IMR-90 (cell line): Measurements from ENCODE around the gene TLNRD1. TPM values are rescaled to one million over a fixed set of nuclear protein-coding genes. Genes with fewer than 3 reads are reported as not detected.

Experiments used
- ATAC-seq: fragments of 200-7000 bp; cut with Tn5 transposase; 2 replicates; pipeline ENCODE4 v1.9.1; 2020; ENCODE audit warnings: low read depth, mild to moderate bottlenecking, moderate library complexity
- BruUV-seq: library from RNA; stranded (reverse); fragments of 400-500 nt; replicated peaks from 2 replicates; lab custom pipeline; 2021; lab: Mats Ljungman, UMichigan
- CTCF ChIA-PET: fragments of 300-600 bp; formaldehyde crosslinking; extraction: SDS; loops from one replicate; lab custom pipeline; 2021; ENCODE audit warnings: antibody characterized with exemption; lab: Yijun Ruan, JAX
- POLR2A ChIA-PET: fragments of 300-600 bp; sonication (Branson Sonifier 250); formaldehyde crosslinking; loops from one replicate; lab custom pipeline; 2022; ENCODE audit warnings: antibody characterized with exemption; ENCODE audit not compliant: unreplicated experiment; lab: Charles Lee
- DNase-seq: peaks from one replicate; pipeline ENCODE4 v3.0.0; 2013
- H2AFZ ChIP-seq: replicated peaks from 2 replicates; pipeline ENCODE3; 2013; ENCODE audit warnings: low read length, mild to moderate bottlenecking; ENCODE audit not compliant: poor library complexity
- H2AK5ac ChIP-seq: 2 replicates; pipeline ENCODE4 v1.6.1; 2013; ENCODE audit warnings: low read depth, low read length, inconsistent platforms
- H2AK9ac ChIP-seq: replicated peaks from 2 replicates; pipeline ENCODE3; 2013; ENCODE audit warnings: mild to moderate bottlenecking, low read depth, low read length, moderate library complexity; ENCODE audit not compliant: poor library complexity
- H2BK120ac ChIP-seq: 2 replicates; pipeline ENCODE4 v1.6.1; 2013; ENCODE audit warnings: low read depth, low read length, inconsistent platforms
- H2BK15ac ChIP-seq: 3 replicates; pipeline ENCODE4 v1.6.1; 2013; ENCODE audit warnings: low read depth, low read length, inconsistent platforms
- H2BK20ac ChIP-seq: 2 replicates; pipeline ENCODE4 v1.6.1; 2013; ENCODE audit warnings: low read depth, mild to moderate bottlenecking, inconsistent platforms, low read length, moderate library complexity
- H2BK5ac ChIP-seq: 2 replicates; pipeline ENCODE4 v1.6.1; 2013; ENCODE audit warnings: mild to moderate bottlenecking, low read depth, low read length, inconsistent platforms; ENCODE audit not compliant: poor library complexity, severe bottlenecking
- H3K14ac ChIP-seq: replicated peaks from 2 replicates; pipeline ENCODE4 v1.6.1; 2013; ENCODE audit warnings: low read depth, low read length, inconsistent platforms
- H3K18ac ChIP-seq: 2 replicates; pipeline ENCODE4 v1.6.1; 2013; ENCODE audit warnings: low read depth, low read length, control low read depth
- H3K23ac ChIP-seq: 2 replicates; pipeline ENCODE4 v1.6.1; 2013; ENCODE audit warnings: low read depth, low read length, inconsistent platforms
- H3K27ac ChIP-seq: 2 replicates; pipeline ENCODE4 v1.5.1; 2013; ENCODE audit warnings: mild to moderate bottlenecking, control low read depth, low read length; ENCODE audit not compliant: insufficient read depth
- H3K27me3 ChIP-seq: 2 replicates; pipeline ENCODE4 v1.6.1; 2013; ENCODE audit warnings: low read length; ENCODE audit not compliant: control insufficient read depth, insufficient read depth
- H3K36me3 ChIP-seq: 2 replicates; pipeline ENCODE4 v1.6.1; 2013; ENCODE audit warnings: low read length, mixed read lengths; ENCODE audit not compliant: control insufficient read depth, insufficient read depth
- H3K4ac ChIP-seq: 2 replicates; pipeline ENCODE4 v1.6.1; 2013; ENCODE audit warnings: low read depth, low read length, inconsistent platforms
- H3K4me1 ChIP-seq: 2 replicates; pipeline ENCODE4 v1.6.1; 2013; ENCODE audit warnings: low read length, mixed read lengths; ENCODE audit not compliant: control insufficient read depth, insufficient read depth
- H3K4me2 ChIP-seq: 2 replicates; pipeline ENCODE4 v1.6.1; 2013; ENCODE audit warnings: low read depth, mild to moderate bottlenecking, control low read depth, low read length, moderate library complexity
- H3K4me3 ChIP-seq: 2 replicates; pipeline ENCODE4 v1.5.1; 2013; ENCODE audit warnings: low read depth, mild to moderate bottlenecking, control low read depth, low read length, moderate library complexity; ENCODE audit not compliant: insufficient read depth
- H3K56ac ChIP-seq: 2 replicates; pipeline ENCODE4 v1.6.1; 2013; ENCODE audit warnings: low read length, inconsistent platforms; ENCODE audit not compliant: insufficient read depth; ENCODE audit errors: extremely low read depth
- H3K79me1 ChIP-seq, 2 experiments: 2 replicates each; pipeline ENCODE4 v1.6.1; 2013; ENCODE audit warnings: low read length in 2 of 2, inconsistent platforms in 1 of 2, low read depth in 1 of 2
- H3K9ac ChIP-seq: 2 replicates; pipeline ENCODE4 v1.6.1; 2013; ENCODE audit warnings: low read depth, low read length, control low read depth
- H3K9me1 ChIP-seq: 2 replicates; pipeline ENCODE4 v1.6.1; 2013; ENCODE audit warnings: low read length, inconsistent platforms; ENCODE audit not compliant: insufficient read depth
- H3K9me3 ChIP-seq: 2 replicates; pipeline ENCODE4 v1.6.1; 2013; ENCODE audit warnings: low read length; ENCODE audit not compliant: control insufficient read depth, insufficient read depth
- H4K20me1 ChIP-seq: 2 replicates; pipeline ENCODE4 v1.6.1; 2013; ENCODE audit warnings: low read length, inconsistent platforms; ENCODE audit not compliant: insufficient read depth
- H4K5ac ChIP-seq: 2 replicates; pipeline ENCODE4 v1.6.1; 2013; ENCODE audit warnings: mild to moderate bottlenecking, low read depth, low read length, control low read depth
- H4K8ac ChIP-seq, 2 experiments: 2 replicates each; pipeline ENCODE4 v1.6.1; 2013; ENCODE audit warnings: low read depth in 2 of 2, low read length in 2 of 2, control low read depth in 1 of 2, inconsistent platforms in 1 of 2
- H4K91ac ChIP-seq: 2 replicates; pipeline ENCODE4 v1.6.1; 2013; ENCODE audit warnings: low read depth, low read length, inconsistent platforms; ENCODE audit not compliant: insufficient read depth
- BHLHE40 ChIP-seq: fragments of 150-350 bp; IDR thresholded peaks from 2 replicates; pipeline ENCODE4 v1.6.1; 2016; ENCODE audit warnings: mild to moderate bottlenecking, low read depth, low read length
- CEBPB ChIP-seq: IDR thresholded peaks from 2 replicates; pipeline ENCODE4 v1.6.1; 2012; ENCODE audit warnings: low read depth, low read length, improper control_type of control experiment
- MAZ ChIP-seq: IDR thresholded peaks from 2 replicates; pipeline ENCODE4 v1.6.1; 2012; ENCODE audit warnings: low read depth, mild to moderate bottlenecking, low read length, improper control_type of control experiment, moderate library complexity, borderline replicate concordance
- NFE2L2 ChIP-seq: fragments of 150-350 bp; IDR thresholded peaks from 2 replicates; pipeline ENCODE4 v1.6.1; 2016; ENCODE audit warnings: low read depth, mild to moderate bottlenecking, low read length
- POLR2A ChIP-seq: IDR thresholded peaks from 2 replicates; pipeline ENCODE4 v1.6.1; 2012; ENCODE audit warnings: mild to moderate bottlenecking, low read depth, low read length
- RAD21 ChIP-seq: IDR thresholded peaks from 2 replicates; pipeline ENCODE4 v1.6.1; 2012; ENCODE audit warnings: low read length, improper control_type of control experiment
- RCOR1 ChIP-seq: IDR thresholded peaks from 2 replicates; pipeline ENCODE4 v1.6.1; 2012; ENCODE audit warnings: mild to moderate bottlenecking, low read length, improper control_type of control experiment; ENCODE audit not compliant: insufficient replicate concordance
- RFX5 ChIP-seq: IDR thresholded peaks from 2 replicates; pipeline ENCODE4 v1.8.0; 2012; ENCODE audit warnings: low read depth, mild to moderate bottlenecking, low read length, moderate library complexity
- WGBS, 2 experiments: methylation state at CpG; one replicate each; pipeline versions ENCODE4 v1.1.5 to v1.1.7; 2013; ENCODE audit warnings: missing lambda C conversion rate in 2 of 2; ENCODE audit not compliant: insufficient read length in 1 of 2; ENCODE audit errors: extremely low coverage in 2 of 2; 5-methylcytosine and 5-hydroxymethylcytosine counted together
- dilution Hi-C: fragments of 300-500 bp; cut with HindIII; formaldehyde crosslinking; loops from one replicate; pipeline ENCODE4 v1.14.3; 2018; ENCODE audit warnings: low sequenced_read_pairs; ENCODE audit not compliant: unreplicated experiment
- in situ Hi-C: fragments of 300-500 bp; cut with MboI; formaldehyde crosslinking; loops from 3 replicates; pipeline ENCODE4 v1.14.3; 2019; ENCODE audit warnings: low sequenced_read_pairs, inconsistent platforms, mixed read lengths
- intact Hi-C: fragments of 100-400 bp; cut with micrococcal nuclease; formaldehyde crosslinking; loops from 2 replicates; pipeline ENCODE4 v1.10.0; 2022
- polyA plus RNA-seq, 3 experiments: library from polyadenylated mRNA; depleted of rRNA; stranded (reverse); fragments of >200 nt; gene quantifications; 2 replicates each; pipeline ENCODE4 v1.2.3, GENCODE V29; 2012; ENCODE audit warnings: low replicate concordance in 1 of 3
- total RNA-seq: library from RNA; depleted of rRNA; stranded (reverse); fragments of >200 nt; gene quantifications from 2 replicates; pipeline ENCODE4 v1.2.3, GENCODE V29; 2012
- TF ChIP-seq, protein P1 (sequence below): conservative IDR thresholded peaks from 2 replicates; pipeline ENCODE4 v1.5.1; 2012; ENCODE audit warnings: mild to moderate bottlenecking, low read depth, low read length, improper control_type of control experiment
- TF ChIP-seq, protein P2 (sequence below): fragments of 150-350 bp; IDR thresholded peaks from 2 replicates; pipeline ENCODE4 v1.6.1; 2016; ENCODE audit warnings: low read depth, mild to moderate bottlenecking, low read length, moderate library complexity, borderline replicate concordance
- TF ChIP-seq, protein P3 (sequence below): fragments of 150-350 bp; IDR thresholded peaks from 2 replicates; pipeline ENCODE4 v1.6.1; 2017; ENCODE audit warnings: mild to moderate bottlenecking, antibody characterized with exemption, low read length, low read depth

Gene TLNRD1
- total and polyA plus RNA-seq, 2 of the 4 experiments (the other 2 are of a cell fraction): 2.2 to 6.8 TPM

DNA sequence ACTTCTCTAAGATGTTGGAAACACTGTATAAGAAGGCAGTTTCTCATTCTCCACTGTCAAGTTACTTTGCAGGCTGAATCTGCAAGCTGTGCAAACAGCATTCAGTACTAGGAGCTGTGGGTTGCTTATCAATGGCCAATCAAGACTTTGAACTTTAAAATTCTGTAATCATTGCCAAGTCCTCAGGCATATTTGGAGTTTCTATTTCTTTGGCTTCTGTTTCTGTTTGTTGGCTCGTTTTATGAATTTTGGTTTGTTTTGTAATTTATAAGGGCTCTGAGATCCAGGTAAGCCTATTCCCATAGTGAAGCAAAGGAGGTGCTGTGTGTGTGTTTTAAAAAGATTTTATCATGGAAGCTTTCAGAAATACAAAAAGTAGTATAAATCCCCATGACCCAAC is 32.1 kb downstream of the TLNRD1 start:
- no peak overlapping the region for H2BK15ac ChIP-seq
- TF ChIP-seq, protein P1, sequence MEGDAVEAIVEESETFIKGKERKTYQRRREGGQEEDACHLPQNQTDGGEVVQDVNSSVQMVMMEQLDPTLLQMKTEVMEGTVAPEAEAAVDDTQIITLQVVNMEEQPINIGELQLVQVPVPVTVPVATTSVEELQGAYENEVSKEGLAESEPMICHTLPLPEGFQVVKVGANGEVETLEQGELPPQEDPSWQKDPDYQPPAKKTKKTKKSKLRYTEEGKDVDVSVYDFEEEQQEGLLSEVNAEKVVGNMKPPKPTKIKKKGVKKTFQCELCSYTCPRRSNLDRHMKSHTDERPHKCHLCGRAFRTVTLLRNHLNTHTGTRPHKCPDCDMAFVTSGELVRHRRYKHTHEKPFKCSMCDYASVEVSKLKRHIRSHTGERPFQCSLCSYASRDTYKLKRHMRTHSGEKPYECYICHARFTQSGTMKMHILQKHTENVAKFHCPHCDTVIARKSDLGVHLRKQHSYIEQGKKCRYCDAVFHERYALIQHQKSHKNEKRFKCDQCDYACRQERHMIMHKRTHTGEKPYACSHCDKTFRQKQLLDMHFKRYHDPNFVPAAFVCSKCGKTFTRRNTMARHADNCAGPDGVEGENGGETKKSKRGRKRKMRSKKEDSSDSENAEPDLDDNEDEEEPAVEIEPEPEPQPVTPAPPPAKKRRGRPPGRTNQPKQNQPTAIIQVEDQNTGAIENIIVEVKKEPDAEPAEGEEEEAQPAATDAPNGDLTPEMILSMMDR: no peak
- TF ChIP-seq POLR2A (no peak), RFX5 (no peak), CEBPB (no peak), RCOR1 (no peak), RAD21 (no peak), MAZ (no peak), BHLHE40 (no peak), NFE2L2 (no peak)
- TF ChIP-seq, protein P2, sequence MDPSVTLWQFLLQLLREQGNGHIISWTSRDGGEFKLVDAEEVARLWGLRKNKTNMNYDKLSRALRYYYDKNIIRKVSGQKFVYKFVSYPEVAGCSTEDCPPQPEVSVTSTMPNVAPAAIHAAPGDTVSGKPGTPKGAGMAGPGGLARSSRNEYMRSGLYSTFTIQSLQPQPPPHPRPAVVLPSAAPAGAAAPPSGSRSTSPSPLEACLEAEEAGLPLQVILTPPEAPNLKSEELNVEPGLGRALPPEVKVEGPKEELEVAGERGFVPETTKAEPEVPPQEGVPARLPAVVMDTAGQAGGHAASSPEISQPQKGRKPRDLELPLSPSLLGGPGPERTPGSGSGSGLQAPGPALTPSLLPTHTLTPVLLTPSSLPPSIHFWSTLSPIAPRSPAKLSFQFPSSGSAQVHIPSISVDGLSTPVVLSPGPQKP: no peak
- TF ChIP-seq, protein P3, sequence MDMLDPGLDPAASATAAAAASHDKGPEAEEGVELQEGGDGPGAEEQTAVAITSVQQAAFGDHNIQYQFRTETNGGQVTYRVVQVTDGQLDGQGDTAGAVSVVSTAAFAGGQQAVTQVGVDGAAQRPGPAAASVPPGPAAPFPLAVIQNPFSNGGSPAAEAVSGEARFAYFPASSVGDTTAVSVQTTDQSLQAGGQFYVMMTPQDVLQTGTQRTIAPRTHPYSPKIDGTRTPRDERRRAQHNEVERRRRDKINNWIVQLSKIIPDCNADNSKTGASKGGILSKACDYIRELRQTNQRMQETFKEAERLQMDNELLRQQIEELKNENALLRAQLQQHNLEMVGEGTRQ: no peak
- ChIA-PET CTCF (no interaction called here), POLR2A (no interaction called here)
- peaks cover 0 to 4% of the 10 kb centered on the region in 2 experiments; a peak in 1 of 4 replicates for H3K79me1 ChIP-seq
- H3K9me1 ChIP-seq: peaks cover 4% of the 10 kb centered on the region; the same call in 1 of the 2 replicates
- H3K23ac ChIP-seq: no peak overlapping the region
- no peak overlapping the region for H3K27ac ChIP-seq
- H3K4me2 ChIP-seq: no peak overlapping the region
- no peak overlapping the region for H3K9ac ChIP-seq
- no peak overlapping the region for H4K91ac ChIP-seq
- no peak overlapping the region for H2BK120ac ChIP-seq
- no peak overlapping the region for H3K18ac ChIP-seq
- no peak overlapping the region for H2AK5ac ChIP-seq
- no peak overlapping the region for H3K4ac ChIP-seq
- H3K4me3 ChIP-seq: no peak overlapping the region
- no peak overlapping the region for H4K5ac ChIP-seq
- no CpG with 5 or more reads among the region's 1 CpG for WGBS, 2 experiments
- no peaks in the 10 kb centered on the region for H3K36me3 ChIP-seq
- no peak overlapping the region for H2AK9ac ChIP-seq
- H3K56ac ChIP-seq: no peak overlapping the region
- DNase-seq (no peak), ATAC-seq (no peak)
- in situ Hi-C loops (no loop called here), intact Hi-C loops (no loop called here), dilution Hi-C loops (no loop called here)
- H3K9me3 ChIP-seq: peaks cover 5% of the 10 kb centered on the region
- H2BK20ac ChIP-seq: no peak overlapping the region
- BruUV-seq: no TSS peak
- no peak overlapping the region for H4K8ac ChIP-seq
- peaks cover 2% of the 10 kb centered on the region for H3K4me1 ChIP-seq
- no peak overlapping the region for H2BK5ac ChIP-seq
- no peaks in the 10 kb centered on the region for H3K27me3 ChIP-seq
- no peak overlapping the region for H2AFZ ChIP-seq
- H3K14ac ChIP-seq: no peak overlapping the region
- H4K20me1 ChIP-seq: no peaks in the 10 kb centered on the region
